ENCODE results near the gene RASA2.
"Not testable (repeated sequence)": the region's sequence is repeated elsewhere in the genome, so short reads cannot be mapped to it uniquely, and the experiment has no call there.

RASA2 gene

GRCh38 chr3:141623691-141624090 is 136.9 kb downstream of the RASA2 start:
- no peaks in the 10 kb centered on the region for H3K27me3 ChIP-seq
- no peak overlapping the region for H3K4me3 ChIP-seq (ENCODE audit: low read depth, low read length)
- H3K9me3 ChIP-seq, result peaks cover 7% of the 10 kb centered on the region
- TF ChIP-seq, protein P1, sequence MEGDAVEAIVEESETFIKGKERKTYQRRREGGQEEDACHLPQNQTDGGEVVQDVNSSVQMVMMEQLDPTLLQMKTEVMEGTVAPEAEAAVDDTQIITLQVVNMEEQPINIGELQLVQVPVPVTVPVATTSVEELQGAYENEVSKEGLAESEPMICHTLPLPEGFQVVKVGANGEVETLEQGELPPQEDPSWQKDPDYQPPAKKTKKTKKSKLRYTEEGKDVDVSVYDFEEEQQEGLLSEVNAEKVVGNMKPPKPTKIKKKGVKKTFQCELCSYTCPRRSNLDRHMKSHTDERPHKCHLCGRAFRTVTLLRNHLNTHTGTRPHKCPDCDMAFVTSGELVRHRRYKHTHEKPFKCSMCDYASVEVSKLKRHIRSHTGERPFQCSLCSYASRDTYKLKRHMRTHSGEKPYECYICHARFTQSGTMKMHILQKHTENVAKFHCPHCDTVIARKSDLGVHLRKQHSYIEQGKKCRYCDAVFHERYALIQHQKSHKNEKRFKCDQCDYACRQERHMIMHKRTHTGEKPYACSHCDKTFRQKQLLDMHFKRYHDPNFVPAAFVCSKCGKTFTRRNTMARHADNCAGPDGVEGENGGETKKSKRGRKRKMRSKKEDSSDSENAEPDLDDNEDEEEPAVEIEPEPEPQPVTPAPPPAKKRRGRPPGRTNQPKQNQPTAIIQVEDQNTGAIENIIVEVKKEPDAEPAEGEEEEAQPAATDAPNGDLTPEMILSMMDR (IDR thresholded peaks at IDR 0.05; ENCODE audit: low read depth, low read length), result no peak
- no peaks in the 10 kb centered on the region for H3K36me3 ChIP-seq
- DNase-seq, result no peak
- no peaks in the 10 kb centered on the region for H3K4me1 ChIP-seq

- Histone ChIP-seq H3K4me1 (no peaks in the 10 kb centered on the region), H3K36me3 (no peaks in the 10 kb centered on the region), H3K9me3 (peaks cover 12% of the 10 kb centered on the region), H3K27me3 (no peaks in the 10 kb centered on the region), H3K4me3 (ENCODE audit: low read depth, low read length) (no peak overlapping the region)
- TF ChIP-seq, protein P1 (IDR thresholded peaks at IDR 0.05; ENCODE audit: low read depth, low read length), result no peak
- DNase-seq, result no peak
Observed at GRCh38 chr3:141625506-141625905, 138.7 kb downstream of the RASA2 start.

- H3K27me3 ChIP-seq, H3K4me1 ChIP-seq: not testable (repeated sequence)
- H3K9me3 ChIP-seq, result peaks cover 12% of the 10 kb centered on the region
Observed at GRCh38 chr3:141628334-141628733, 141.5 kb downstream of the RASA2 start.

GRCh38 chr3:141628868-141629441 is 142.1 kb downstream of the RASA2 start:
- H3K4me3 ChIP-seq (ENCODE audit: low read depth, low read length); H3K27me3 ChIP-seq; H3K36me3 ChIP-seq; H3K4me1 ChIP-seq; DNase-seq: not testable (repeated sequence)
- H3K9me3 ChIP-seq, result peaks cover 12% of the 10 kb centered on the region

More at GRCh38 chr3:141628334-141628733, 141.5 kb downstream of the RASA2 start:
- not testable (repeated sequence) for H3K4me3 ChIP-seq (ENCODE audit: low read depth, low read length); DNase-seq; H3K36me3 ChIP-seq

DNA sequence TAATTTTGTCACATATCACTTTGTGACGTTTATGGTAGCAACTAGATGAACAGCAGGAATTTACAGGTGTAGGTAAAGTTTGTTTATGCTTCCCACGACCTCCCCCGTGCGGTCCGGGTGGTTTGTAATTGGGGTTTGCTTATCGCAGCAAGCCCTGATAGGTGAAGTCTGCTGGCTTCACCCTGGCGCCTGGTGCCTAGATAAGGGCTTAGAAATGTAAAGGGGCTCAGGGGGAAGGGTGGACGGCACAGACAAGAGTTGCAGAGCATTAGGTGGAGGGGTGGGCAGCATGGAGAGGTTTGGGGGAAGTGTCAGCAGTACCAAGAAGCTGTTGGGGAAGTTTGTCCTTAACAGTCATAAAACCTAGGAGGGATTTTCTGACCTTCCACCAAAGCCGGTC is 143.1 kb downstream of the RASA2 start:
- no peak overlapping the region for H3K4me3 ChIP-seq (ENCODE audit: low read depth, low read length)
- TF ChIP-seq, protein P1 (IDR thresholded peaks at IDR 0.05; ENCODE audit: low read depth, low read length), result no peak
- no peaks in the 10 kb centered on the region for H3K27me3 ChIP-seq
- no peaks in the 10 kb centered on the region for H3K36me3 ChIP-seq
- DNase-seq, result no peak
- peaks cover 12% of the 10 kb centered on the region for H3K9me3 ChIP-seq
- H3K4me1 ChIP-seq, result no peaks in the 10 kb centered on the region

DNA sequence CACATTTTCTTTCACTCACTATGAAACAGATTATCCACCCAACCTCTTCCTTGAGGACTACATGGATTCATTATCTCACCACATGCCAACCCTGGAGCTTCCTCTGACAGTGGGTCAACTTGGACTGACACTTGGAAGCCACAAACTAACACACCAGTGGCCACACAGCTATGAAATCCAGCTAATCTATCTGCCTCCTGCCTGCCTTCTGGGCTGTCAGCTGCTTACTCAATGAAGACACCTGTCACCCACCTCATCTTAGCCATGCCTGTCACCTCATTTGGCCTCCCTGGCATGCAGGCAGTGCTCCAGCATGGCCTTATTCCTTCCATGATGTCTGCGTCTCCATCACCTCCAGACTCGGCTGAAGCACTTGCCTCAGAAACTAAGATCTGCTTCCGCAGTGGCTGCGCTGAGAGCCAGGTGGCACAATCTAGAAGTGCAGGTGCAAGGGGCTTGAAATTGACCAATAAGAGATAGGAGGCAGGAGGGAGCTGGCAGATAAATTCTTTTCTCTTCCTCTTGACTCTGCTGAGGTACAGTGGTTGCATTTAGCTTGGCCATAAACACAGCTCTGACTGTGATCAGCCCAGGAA is 146.1 kb downstream of the RASA2 start:
- Histone ChIP-seq H3K27me3 (no peaks in the 10 kb centered on the region), H3K4me3 (ENCODE audit: low read depth, low read length) (no peak overlapping the region), H3K36me3 (no peaks in the 10 kb centered on the region), H3K4me1 (no peaks in the 10 kb centered on the region), H3K9me3 (peaks cover 12% of the 10 kb centered on the region)
- no peak for DNase-seq
- TF ChIP-seq, protein P1 (IDR thresholded peaks at IDR 0.05; ENCODE audit: low read depth, low read length), result no peak

GRCh38 chr3:141642215-141642614 is 155.4 kb downstream of the RASA2 start:
- H3K36me3 ChIP-seq, result no peaks in the 10 kb centered on the region
- no peaks in the 10 kb centered on the region for H3K27me3 ChIP-seq
- no peak overlapping the region for H3K4me3 ChIP-seq (ENCODE audit: low read depth, low read length)
- no peak for DNase-seq
- TF ChIP-seq, protein P1 (IDR thresholded peaks at IDR 0.05; ENCODE audit: low read depth, low read length), result no peak
- H3K4me1 ChIP-seq, result peaks cover 2% of the 10 kb centered on the region; the same call in 1 of the 2 replicates
- no peaks in the 10 kb centered on the region for H3K9me3 ChIP-seq
